ENCODE data around the gene NCR3LG1.

The NCR3LG1 gene

DNA sequence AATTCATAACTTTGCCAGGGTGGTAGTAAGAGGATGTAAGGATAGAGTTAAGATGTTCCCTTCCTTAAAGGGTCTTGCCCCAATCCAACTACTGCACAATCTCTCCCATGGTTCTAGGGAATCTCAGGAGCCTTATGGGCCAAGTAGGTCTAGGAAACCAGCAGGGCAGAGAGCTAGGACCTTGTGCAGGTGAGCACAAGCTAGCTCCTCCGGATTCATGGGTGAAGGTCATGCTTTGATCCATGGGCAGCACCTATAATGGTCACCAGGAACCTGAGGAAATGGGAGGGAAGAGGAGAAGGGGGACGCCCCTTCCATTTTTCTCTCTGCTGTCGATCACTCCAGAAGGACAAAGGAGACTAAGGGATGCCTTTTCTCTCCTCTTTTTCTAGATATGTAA is 20.0 kb downstream of the NCR3LG1 start:
- DNase-seq = no peak

- no peak for DNase-seq
Observed at GRCh38 chr11:17375547-17375946, 23.9 kb downstream of the NCR3LG1 start.

DNA sequence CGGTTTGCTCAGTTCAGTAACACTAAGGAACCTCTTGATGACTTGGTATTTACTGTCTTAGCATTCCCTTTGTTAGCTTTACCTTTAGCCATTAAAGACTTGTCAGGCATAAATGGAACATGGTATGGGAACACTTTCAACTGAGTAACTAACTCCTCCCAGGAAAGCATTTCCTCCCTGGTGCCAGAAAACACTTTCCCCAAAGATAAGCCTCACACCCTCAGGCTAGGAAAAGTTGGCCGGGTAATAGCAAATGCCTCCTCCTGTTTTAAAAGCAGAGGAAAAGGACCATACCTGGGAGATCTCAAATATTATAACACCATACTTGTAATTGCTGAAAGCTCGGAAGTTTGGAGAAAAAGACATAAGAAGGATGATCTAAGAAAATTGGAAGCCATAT is 24.9 kb downstream of the NCR3LG1 start:
- DNase-seq = no peak

DNA sequence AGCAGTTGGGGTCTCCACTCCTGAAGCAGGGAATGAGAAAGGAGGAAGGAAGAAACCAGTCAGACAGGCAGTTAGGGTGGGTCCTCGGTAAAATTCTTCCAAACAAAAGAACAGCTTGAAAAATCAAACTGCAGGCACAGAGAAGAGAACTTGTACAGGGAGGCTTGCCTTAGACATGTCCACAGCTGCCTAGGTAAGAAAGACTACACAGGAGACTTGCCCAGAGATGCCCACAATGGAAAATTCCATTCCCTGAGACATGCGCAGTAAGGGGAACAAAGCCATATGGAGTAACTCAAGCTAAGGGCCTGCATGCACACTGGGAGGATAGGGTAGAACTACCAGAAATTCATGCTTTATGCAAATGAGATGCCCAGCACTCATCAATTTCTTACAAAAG is 27.1 kb downstream of the NCR3LG1 start:
- no peak for DNase-seq

GRCh38 chr11:17379383-17380180 is 28.0 kb downstream of the NCR3LG1 start:
- no peak for DNase-seq

- DNase-seq = no peak
Observed at GRCh38 chr11:17381156-17381555, 29.6 kb downstream of the NCR3LG1 start.

- peak; percentile 41 for DNase-seq
Observed at GRCh38 chr11:17382046-17382728, 30.6 kb downstream of the NCR3LG1 start.

- DNase-seq = no peak
Observed at GRCh38 chr11:17383461-17383860, 31.9 kb downstream of the NCR3LG1 start.

DNA sequence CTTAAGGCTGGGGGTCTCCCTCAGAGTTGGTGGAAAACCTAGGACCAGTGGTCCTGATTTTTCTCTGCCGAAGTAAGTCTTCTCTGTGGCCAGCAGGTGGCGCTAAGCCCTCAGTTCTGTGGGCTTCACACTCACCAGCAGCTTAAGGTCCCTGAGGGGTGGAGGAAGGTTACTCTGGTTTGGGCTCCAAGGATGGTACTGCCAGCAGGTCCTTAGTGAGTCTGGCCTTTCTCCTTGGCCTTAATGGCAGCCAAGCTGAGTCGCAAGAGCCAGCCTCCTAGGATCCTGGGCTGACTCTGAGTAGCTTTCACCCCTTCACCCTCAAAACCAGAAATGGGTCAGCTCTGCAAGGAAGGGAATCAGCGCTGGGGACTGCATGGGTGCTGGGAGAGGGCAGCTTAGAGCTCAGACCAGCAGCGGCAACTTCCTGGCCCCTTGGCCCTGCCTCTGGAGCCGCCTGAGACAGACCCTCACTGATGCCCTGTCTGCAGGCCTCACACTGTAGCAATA is 32.5 kb downstream of the NCR3LG1 start:
- DNase-seq = peak; percentile 85

- DNase-seq = no peak
Observed at GRCh38 chr11:17385492-17385891, 33.9 kb downstream of the NCR3LG1 start.

DNA sequence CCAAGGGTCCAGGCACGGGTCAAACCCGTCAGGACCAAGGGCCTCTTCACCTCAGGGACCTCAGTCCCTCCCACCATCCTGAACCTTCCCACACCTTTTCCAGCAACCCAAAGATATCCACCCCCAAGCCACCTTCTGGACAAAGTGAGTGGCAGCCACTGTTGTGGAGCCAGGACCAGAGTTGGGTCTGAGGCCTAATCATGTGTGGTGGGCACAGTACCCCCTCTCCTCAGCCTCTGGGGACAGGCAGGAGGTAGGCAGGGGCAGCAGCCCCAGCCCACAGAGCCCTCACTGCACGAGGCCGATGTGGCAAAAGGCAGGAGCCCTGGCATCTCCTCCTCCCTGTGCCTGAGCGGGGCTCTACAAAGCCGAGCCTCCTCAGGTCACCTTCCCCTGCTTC is 34.3 kb downstream of the NCR3LG1 start:
- DNase-seq = no peak

DNA sequence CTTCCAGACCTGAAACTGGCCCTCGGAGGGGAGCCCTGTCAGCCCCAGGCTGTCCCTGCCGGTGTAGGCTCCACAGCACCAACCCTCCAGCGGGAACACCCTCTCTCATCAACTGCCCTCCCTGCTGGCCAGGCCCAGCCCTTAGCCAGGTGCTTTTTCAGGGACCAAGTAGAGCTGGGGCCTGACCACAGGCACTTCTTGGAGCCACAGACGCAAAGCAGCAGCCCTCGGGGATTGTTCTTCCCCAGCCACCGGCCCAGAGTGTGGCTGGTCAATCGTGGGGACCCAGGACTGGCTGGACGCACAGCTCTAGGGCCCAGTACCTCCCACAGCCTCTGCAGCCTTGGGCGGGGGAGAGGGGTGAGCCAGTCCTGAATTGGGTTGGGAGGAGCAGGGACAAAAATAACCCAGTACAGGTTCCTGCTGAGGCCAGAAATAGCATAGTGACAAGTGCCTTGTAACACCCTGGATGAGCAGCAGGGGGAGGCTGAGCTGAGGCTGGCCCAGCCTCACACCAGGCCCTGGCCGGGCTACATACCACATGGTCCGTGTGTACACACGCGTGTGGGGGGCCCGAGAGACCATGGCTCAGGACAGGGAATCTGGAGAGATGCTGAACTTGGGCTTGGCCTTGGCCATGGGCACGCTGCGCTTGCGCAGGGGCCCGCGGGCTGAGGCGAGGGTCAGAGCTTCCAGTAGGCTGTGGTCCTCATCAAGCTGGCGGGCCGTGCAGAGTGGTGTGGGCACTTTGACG is 34.9 kb downstream of the NCR3LG1 start:
- DNase-seq = peak; percentile 79

DNA sequence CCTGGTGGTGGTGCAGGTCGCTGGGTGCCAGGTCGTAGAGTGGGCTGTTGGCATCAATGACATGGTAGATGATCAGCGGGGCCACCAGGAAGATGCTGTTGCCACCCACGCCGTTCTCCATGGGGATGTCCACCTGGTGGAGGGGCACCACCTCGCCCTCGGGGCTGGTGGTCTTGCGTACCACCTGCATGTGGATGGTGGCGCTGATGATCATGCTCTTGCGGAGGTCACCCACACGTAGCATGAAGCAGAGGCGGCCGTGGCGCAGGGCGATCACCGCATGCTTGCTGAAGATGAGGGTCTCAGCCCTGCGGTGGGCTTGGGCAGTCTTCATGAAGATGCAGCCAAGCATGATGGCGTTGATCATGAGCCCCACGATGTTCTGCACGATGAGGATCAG is 35.7 kb downstream of the NCR3LG1 start:
- no peak for DNase-seq

- no peak for DNase-seq
Observed at GRCh38 chr11:17387811-17388210, 36.2 kb downstream of the NCR3LG1 start.

DNA sequence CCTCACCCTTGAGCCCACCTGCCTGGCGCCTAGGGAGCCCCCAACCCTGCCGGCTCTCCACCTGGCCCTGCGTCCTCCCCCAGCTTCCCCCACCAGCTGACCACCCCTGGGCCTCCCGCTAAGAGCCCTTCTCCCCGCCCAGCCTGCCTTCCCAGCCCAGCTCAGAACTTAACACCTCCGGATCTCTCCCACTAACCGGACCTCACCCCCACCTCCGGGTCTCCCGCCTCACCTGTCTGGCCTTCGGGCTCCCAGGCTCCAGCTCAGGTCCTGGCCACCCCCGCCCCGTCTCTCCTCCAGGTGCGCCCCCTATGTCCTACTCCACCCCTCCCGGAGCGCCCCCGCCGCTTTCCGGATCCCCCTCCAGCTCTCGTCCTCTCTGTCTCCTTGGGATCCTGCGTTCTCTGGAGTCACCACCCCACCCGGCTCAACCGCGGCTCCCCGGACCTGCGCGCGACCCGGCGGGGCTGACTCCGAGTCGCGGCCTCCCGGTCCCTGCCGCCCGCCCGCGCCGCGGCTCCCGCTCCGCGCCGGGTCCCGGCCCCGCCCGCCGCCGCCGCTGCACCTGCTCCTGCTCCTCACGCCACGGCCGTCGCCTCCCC is 37.1 kb downstream of the NCR3LG1 start, which contains the start of gene KCNJ11:
TSS of gene KCNJ11 (minus strand) at position 51 of the 602 bp plus-strand sequence. CDS start 568 bp downstream, outside the sequence.
- no peak for DNase-seq

DNA sequence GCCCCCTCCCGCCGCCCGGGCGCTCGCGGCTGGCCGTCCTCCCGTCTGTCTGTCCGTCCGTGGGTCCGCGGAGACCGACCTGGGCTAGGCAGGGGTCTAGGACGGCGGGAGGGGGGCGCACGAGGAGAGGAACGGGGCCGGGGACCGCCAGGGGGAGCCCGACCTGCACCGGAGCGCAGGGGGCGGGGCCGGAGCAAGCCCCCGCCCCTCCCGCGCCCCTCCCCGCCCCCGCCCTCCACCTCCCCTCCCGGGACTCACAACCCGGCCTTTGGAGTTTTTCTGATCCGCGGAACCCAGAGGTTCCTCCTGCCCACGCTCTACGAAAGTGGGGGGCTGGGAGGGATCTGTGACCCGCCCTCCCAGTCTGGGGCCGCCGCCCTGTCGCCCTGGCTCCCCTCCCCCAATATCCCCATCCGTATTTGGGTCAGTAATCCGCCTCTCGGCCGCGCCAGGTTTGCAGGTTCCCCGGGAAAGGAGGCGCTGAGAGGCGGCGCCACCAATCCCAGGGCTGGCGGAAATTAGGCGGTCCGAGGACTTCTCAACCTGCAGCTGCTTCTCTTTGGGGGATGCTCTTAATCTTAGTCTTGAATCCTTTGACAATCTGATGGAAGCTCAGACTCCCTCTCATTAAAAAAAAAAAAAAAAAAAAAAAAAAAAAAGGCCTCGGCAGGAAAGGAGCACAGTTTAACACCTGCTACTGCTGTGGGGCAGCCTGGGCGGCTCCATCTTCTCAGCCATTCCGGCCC is 37.8 kb downstream of the NCR3LG1 start:
- DNase-seq = peak; percentile 83

DNA sequence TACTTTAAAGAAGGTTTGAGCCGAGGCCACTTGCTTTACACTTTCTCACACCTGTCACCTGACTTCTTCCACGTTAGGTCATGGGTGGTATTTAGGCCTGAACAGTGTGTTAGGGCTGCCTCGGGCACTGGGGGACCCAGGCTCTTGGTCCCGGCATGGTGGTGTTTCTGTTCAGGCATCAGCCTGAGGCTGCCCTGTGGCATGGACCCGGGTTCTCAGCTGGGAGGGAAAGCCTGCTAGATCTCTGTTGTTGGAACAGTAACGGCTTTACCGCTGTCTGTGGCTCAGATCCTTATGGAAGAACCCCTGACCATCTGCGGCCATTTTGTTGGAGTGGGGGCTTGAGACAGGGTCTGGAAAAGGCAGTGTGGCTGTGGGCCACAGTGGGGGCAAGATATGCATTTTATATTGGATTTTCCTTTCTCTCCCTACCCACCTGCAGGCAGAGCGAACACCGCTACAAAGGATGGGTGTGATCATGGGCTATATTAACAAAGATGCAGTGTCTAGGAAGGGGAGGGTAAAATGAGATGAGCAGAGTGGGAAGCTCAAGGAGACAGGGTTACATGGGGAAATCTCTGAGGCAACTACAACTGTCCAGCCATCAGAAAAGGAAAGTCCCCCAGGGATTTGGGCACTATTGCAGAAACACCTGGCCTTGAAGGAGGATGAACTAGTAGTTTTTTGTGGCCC is 38.5 kb downstream of the NCR3LG1 start:
- no peak for DNase-seq

GRCh38 chr11:17391493-17392355 is 40.1 kb downstream of the NCR3LG1 start:
- DNase-seq = peak; percentile 51

DNA sequence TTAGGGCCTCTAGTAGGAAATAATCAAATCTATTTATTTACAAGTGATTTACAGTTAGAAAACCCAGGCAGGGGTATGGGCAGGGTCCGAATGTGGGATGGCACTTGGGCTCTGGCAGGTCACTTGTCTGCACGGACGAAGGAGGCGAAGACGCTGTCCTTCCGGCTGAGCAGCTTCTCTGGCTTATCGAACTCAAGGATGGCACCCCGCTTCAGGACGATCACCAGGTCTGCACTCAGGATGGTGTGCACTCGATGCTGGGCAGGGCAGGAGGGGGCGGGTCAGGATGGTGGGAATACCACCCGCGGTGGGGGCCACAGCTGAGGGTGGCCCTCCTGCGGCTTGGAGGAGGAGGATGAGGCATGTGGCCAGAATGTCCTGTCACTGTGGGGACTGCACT is 41.3 kb downstream of the NCR3LG1 start:
- no peak for DNase-seq

DNA sequence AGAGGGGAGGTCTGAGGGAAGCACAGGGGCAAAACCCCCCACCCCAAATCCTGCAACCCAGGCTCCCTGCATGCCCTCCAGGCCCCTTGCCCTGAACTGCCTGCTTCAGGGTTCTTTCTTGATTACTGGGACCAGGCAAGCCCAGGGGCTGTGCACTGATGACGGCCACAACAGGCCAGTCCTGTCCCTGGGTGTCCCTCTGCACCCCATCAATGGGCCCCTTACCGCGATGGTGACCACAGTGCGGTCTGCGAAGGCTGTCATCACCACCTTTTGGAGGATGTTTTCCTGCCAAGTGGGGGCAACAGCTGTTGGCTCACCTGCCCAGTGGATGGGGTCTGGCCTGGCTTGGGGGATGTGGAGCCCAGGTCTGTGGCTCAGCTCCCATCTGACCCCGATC is 41.9 kb downstream of the NCR3LG1 start:
- no peak for DNase-seq
